ENCODE data around the gene NUP188.

DNA sequence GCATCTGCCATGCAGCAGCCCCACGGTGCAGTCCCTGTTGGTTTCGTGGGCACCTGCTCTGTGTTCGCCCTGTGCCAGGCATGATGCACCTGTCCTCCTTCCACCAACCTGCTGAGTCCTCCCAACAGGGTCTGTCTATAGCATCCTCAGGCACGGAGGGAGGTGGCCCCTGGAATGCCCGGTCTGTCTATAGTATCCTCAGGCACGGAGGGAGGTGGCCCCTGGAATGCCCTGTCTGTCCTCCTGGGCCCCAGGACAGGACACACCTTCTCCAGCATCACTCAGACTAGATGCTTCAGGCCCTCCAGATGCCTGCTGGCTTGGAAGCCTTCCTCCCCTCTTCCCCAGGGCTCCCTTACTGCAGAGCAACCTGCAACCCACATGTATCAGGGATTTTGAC is 36.6 kb upstream of the NUP188 start:
- TF ChIP-seq TARDBP (IDR thresholded peaks at IDR 0.05) (no peak), FOXA1 (IDR thresholded peaks at IDR 0.05) (no peak)

Measured in HEK293T (cell line).